ENCODE measurements around the gene BTBD9. TPM values are rescaled to one million over a fixed set of nuclear protein-coding genes. Genes with fewer than 3 reads are reported as not detected.

Gene BTBD9
- total and polyA plus RNA-seq, 4 donors = 8.7 to 73.9 (median 28.3) TPM

- 96 to 98% methylated on average over 8 of the region's 8 CpGs for WGBS, 2 donors
- Histone ChIP-seq H3K9me3 (ENCODE audit: control insufficient read depth in 4 of 4, insufficient read depth in 3 of 4, low read length in 3 of 4) (no peaks in the 10 kb centered on the region), H3K27ac (ENCODE audit: low read depth in 1 of 2, low read length in 1 of 2) (no peak overlapping the region), H3K9ac (ENCODE audit: insufficient read depth in 1 of 2, low read length in 2 of 2) (no peak overlapping the region), H3K4me3 (no peak overlapping the region), H3K4me1 (ENCODE audit: control insufficient read depth in 5 of 5, insufficient read depth in 5 of 5, low read length in 5 of 5) (peaks cover 2 to 19% (median 8%) of the 10 kb centered on the region in 5 donors), H3K27me3 (ENCODE audit: control insufficient read depth in 3 of 3, insufficient read depth in 3 of 3, low read length in 2 of 3) (no peaks in the 10 kb centered on the region), H3K36me3 (ENCODE audit: control insufficient read depth in 4 of 4, insufficient read depth in 4 of 4, low read length in 4 of 4) (peaks cover 0 to 5% (median 0%) of the 10 kb centered on the region in 4 donors)
- no peak for ATAC-seq (ENCODE audit: insufficient read depth, low FRiP score)
- TF ChIP-seq, protein P1, sequence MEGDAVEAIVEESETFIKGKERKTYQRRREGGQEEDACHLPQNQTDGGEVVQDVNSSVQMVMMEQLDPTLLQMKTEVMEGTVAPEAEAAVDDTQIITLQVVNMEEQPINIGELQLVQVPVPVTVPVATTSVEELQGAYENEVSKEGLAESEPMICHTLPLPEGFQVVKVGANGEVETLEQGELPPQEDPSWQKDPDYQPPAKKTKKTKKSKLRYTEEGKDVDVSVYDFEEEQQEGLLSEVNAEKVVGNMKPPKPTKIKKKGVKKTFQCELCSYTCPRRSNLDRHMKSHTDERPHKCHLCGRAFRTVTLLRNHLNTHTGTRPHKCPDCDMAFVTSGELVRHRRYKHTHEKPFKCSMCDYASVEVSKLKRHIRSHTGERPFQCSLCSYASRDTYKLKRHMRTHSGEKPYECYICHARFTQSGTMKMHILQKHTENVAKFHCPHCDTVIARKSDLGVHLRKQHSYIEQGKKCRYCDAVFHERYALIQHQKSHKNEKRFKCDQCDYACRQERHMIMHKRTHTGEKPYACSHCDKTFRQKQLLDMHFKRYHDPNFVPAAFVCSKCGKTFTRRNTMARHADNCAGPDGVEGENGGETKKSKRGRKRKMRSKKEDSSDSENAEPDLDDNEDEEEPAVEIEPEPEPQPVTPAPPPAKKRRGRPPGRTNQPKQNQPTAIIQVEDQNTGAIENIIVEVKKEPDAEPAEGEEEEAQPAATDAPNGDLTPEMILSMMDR (IDR thresholded peaks at IDR 0.05; ENCODE audit: control extremely low read depth, extremely low read depth) = no peak
- DNase-seq = no peak
Observed at GRCh38 chr6:38137608-38138265, 502.0 kb downstream of the BTBD9 start.

- H3K4me1 ChIP-seq (ENCODE audit: control insufficient read depth in 5 of 5, insufficient read depth in 5 of 5, low read length in 5 of 5) = peaks cover 0 to 10% (median 2%) of the 10 kb centered on the region in 5 donors
- H3K27ac ChIP-seq (ENCODE audit: low read depth in 1 of 2, low read length in 1 of 2) = no peak overlapping the region
- peaks cover 0 to 4% (median 0%) of the 10 kb centered on the region in 4 donors for H3K36me3 ChIP-seq (ENCODE audit: control insufficient read depth in 4 of 4, insufficient read depth in 4 of 4, low read length in 4 of 4)
- H3K27me3 ChIP-seq (ENCODE audit: control insufficient read depth in 3 of 3, insufficient read depth in 3 of 3, low read length in 2 of 3) = no peaks in the 10 kb centered on the region
- no peak overlapping the region for H3K9ac ChIP-seq (ENCODE audit: insufficient read depth in 1 of 2, low read length in 2 of 2)
- ATAC-seq (ENCODE audit: insufficient read depth, low FRiP score) (no peak), DNase-seq (no peak)
- no peak overlapping the region for H3K4me3 ChIP-seq
- WGBS, 2 donors = 92 to 93% methylated on average over 4 of the region's 4 CpGs
- H3K9me3 ChIP-seq (ENCODE audit: control insufficient read depth in 4 of 4, insufficient read depth in 3 of 4, low read length in 3 of 4) = no peaks in the 10 kb centered on the region
- TF ChIP-seq, protein P1 (IDR thresholded peaks at IDR 0.05; ENCODE audit: control extremely low read depth, extremely low read depth) = no peak
Observed at GRCh38 chr6:38136547-38136946, 503.2 kb downstream of the BTBD9 start.

DNA sequence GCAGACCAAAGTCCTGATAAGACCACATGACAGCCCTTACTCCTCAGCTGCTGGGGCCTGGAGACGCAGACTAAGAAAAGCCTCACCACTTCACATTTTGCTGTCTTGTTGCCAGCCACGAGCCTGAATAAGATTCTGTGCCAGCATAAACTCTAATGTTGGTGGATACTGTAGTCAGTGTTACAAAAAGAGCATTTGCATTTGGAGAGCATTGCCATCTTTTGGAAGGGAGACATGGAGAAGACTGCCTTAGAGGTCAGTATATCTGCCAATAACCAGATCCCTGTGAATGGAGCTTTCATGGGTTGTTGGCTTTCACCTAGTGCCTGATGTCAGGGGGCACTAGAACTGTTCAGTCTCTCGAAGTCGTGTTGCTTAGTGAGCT lies 505.0 kb downstream of the BTBD9 start:
- 74 to 80% methylated on average over 4 of the region's 4 CpGs for WGBS, 2 donors
- Histone ChIP-seq H3K27me3 (ENCODE audit: control insufficient read depth in 3 of 3, insufficient read depth in 3 of 3, low read length in 2 of 3) (no peaks in the 10 kb centered on the region), H3K9me3 (ENCODE audit: control insufficient read depth in 4 of 4, insufficient read depth in 3 of 4, low read length in 3 of 4) (peaks cover 0 to 2% (median 0%) of the 10 kb centered on the region in 4 donors), H3K9ac (ENCODE audit: insufficient read depth in 1 of 2, low read length in 2 of 2) (no peak overlapping the region), H3K36me3 (ENCODE audit: control insufficient read depth in 4 of 4, insufficient read depth in 4 of 4, low read length in 4 of 4) (peaks cover 0 to 4% (median 0%) of the 10 kb centered on the region in 4 donors), H3K4me3 (no peak overlapping the region), H3K27ac (ENCODE audit: low read depth in 1 of 2, low read length in 1 of 2) (no peak overlapping the region), H3K4me1 (ENCODE audit: control insufficient read depth in 5 of 5, insufficient read depth in 5 of 5, low read length in 5 of 5) (peaks cover 0 to 10% (median 2%) of the 10 kb centered on the region in 5 donors)
- ATAC-seq (ENCODE audit: insufficient read depth, low FRiP score) (no peak), DNase-seq (no peak)
- TF ChIP-seq, protein P1 (IDR thresholded peaks at IDR 0.05; ENCODE audit: control extremely low read depth, extremely low read depth) = no peak
